ENCODE results near the gene STUB1.

GRCh38 chr16:718922-719321, 38.7 kb downstream of the STUB1 start:
- no peak for TF ChIP-seq POLR2AphosphoS5 (IDR thresholded peaks at IDR 0.05; ENCODE audit: low read depth, low read length)
- TF ChIP-seq POLR2A (IDR thresholded peaks at IDR 0.05; ENCODE audit: low read depth, low read length), result no peak
- TF ChIP-seq TAF1 (IDR thresholded peaks at IDR 0.05; ENCODE audit: low read depth, low read length), result no peak
- TF ChIP-seq PAX5 (IDR thresholded peaks at IDR 0.05; ENCODE audit: insufficient read depth, low read length, severe bottlenecking), result no peak
- no peak for TF ChIP-seq POU2F2 (IDR thresholded peaks at IDR 0.05; ENCODE audit: low read depth, low read length)
